ENCODE data around the gene SERPINB8.

The SERPINB8 gene

DNA sequence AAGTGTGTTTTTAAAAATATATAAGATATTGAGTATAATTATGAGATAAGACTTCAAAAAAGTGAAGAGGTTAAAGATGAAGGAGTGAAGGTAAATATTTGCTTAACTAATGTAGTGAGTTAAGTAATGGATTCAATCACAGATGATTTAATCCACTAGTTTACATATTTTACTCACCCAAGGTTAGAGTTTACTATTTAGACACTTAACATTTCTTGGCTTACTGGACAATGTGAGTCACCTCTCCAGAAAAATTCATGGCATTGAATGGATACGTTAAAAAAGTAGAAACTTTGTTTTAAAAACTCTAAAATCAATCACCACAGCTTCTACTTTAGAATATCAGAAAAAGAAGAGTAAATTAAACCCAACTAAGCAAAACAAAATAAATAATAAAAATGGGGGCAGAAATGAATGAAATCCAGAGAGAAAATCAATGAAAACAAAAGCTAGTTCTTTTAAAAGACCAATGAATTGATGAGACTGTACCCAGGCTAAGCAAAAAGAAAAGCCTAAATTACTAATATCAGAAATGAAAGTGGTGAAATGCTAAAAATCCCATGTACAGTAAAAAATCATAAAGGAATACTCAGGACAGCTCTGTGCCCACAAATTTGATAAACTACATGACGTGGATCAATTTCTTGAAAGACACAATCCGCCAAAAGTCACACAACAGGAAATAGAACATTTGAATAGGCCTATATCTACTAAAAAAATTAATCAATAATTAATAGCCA lies 22.7 kb upstream of the SERPINB8 start:
- no peak overlapping the region for H3K4me2 ChIP-seq
- H3K9ac ChIP-seq, result no peak overlapping the region
- no peak for TF ChIP-seq Cebpa-rat (IDR thresholded peaks at IDR 0.05)
- no peak overlapping the region for H3K4me3 ChIP-seq
- no peaks in the 10 kb centered on the region for H3K4me1 ChIP-seq
- no peaks in the 10 kb centered on the region for H4K20me1 ChIP-seq
- no peaks in the 10 kb centered on the region for H3K36me3 ChIP-seq
- H3K27me3 ChIP-seq, result no peaks in the 10 kb centered on the region
- H3K27ac ChIP-seq, result no peak overlapping the region
- H3K9me3 ChIP-seq, result peaks cover 11% of the 10 kb centered on the region

DNA sequence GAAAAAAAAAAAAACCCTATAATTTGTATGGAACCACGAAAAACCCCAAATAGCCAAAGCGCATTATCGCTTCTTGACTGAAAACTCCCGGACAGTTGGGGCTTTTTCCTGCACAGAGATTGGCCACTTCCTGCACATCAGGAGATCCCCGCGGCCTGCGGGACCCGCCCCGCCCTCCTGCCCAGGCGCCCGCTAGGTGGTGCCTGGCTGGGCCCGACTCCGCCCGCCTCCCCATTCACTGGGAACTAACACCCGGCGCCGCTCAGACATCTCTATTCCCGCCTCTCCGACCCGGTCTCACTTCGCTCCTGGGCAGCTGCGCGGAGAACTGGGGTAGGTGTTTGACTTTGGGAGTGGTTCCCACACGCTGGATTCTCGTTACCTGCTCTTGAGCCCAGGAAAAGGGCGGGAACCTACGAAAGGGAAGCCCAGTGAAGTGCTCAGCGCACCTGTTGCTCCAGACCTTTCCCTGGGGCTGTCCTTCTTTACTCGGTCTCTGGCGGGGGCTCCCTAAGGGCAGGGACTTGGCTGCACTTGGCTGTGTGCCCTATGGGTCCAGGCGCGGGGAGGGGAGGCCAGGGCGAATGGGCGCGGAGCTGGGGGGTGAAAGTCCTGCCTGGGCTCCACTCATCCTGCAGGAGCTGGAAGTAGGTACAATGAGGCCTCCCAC lies 20.7 kb upstream of the SERPINB8 start, which contains the start of gene HMSD:
HMSD (plus strand) TSS at position 234 of the 670 bp plus-strand sequence. CDS start 4,155 bp downstream, outside the sequence.
- Histone ChIP-seq H3K27me3 (no peaks in the 10 kb centered on the region), H3K27ac (no peak within 1 kb of the TSS), H3K4me1 (no peaks in the 10 kb centered on the region), H3K9me3 (peaks cover 11% of the 10 kb centered on the region), H3K4me3 (no peak within 1 kb of the TSS), H4K20me1 (no peaks in the 10 kb centered on the region), H3K4me2 (no peak within 1 kb of the TSS), H3K36me3 (no peaks in the 10 kb centered on the region), H3K9ac (no peak within 1 kb of the TSS)
- TF ChIP-seq Cebpa-rat (IDR thresholded peaks at IDR 0.05), result no peak

DNA sequence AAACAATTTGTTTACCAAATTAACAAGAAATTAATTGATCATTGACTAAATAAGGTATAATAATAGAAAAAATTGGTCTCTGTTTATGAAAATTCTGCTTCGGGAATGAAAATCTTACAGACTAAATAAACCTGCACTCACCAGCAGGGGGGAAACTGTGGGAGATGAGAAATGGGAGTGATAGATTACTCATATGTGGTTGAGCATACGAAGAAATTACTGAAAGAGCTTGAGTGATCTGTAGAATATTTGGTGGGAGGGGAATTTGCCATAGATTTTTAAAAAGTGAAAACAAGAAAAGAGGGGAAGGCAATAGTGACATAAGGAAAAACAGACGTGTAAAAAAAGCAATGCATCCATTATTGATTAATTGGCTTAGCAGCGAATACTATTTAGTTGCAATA lies 18.6 kb upstream of the SERPINB8 start:
- Histone ChIP-seq H3K27ac (no peak overlapping the region), H3K4me3 (no peak overlapping the region), H3K9me3 (peaks cover 7% of the 10 kb centered on the region; the same call in 1 of the 2 replicates), H3K27me3 (no peaks in the 10 kb centered on the region), H3K9ac (no peak overlapping the region), H4K20me1 (no peaks in the 10 kb centered on the region), H3K4me1 (no peaks in the 10 kb centered on the region), H3K36me3 (no peaks in the 10 kb centered on the region), H3K4me2 (no peak overlapping the region)
- TF ChIP-seq Cebpa-rat (IDR thresholded peaks at IDR 0.05), result no peak

DNA sequence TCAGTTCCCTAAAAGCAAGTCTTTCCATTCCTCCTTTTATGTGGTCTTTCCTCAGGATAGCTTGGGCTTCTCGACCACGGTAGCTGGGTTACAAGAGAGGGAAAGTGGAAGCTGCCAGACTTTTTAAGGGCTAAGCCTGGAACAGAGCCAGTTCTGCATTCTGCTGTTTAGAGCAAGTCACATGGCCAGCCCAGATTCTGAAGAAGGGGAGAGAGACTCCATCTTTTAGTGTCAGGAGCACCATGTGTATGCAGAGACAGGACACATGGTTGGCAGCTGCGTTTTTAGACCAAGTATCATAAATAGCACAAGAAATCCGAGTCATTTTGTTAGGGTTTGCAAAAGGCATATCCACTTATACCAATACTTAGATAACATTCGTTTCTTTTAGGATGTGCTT lies 16.1 kb upstream of the SERPINB8 start:
- Histone ChIP-seq H3K27ac (no peak overlapping the region), H3K4me3 (no peak overlapping the region), H3K36me3 (no peaks in the 10 kb centered on the region), H3K9me3 (peaks cover 7% of the 10 kb centered on the region; the same call in 1 of the 2 replicates), H3K9ac (no peak overlapping the region), H3K27me3 (no peaks in the 10 kb centered on the region), H4K20me1 (no peaks in the 10 kb centered on the region), H3K4me2 (no peak overlapping the region), H3K4me1 (no peaks in the 10 kb centered on the region)
- TF ChIP-seq Cebpa-rat (IDR thresholded peaks at IDR 0.05), result no peak

DNA sequence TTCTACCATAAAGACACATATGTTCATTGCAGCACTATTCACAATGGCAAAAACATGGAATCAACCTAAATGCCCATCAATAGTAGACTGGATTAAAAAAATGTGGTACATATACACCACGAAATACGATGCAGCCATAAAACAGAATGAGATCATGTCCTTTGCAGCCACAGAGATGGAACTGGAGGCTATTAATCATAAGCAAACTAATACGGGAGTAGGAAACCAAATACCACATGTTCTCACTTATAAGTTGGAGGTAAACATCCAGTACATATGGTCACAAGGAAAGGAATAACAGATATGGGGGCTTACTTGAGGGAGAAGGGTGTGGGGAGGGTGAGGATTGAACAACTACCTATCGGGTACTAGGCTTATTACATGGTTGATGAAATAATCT lies 13.1 kb upstream of the SERPINB8 start:
- no peak overlapping the region for H3K4me2 ChIP-seq
- no peaks in the 10 kb centered on the region for H4K20me1 ChIP-seq
- H3K4me1 ChIP-seq, result no peaks in the 10 kb centered on the region
- H3K27ac ChIP-seq, result no peak overlapping the region
- H3K9ac ChIP-seq, result no peak overlapping the region
- H3K27me3 ChIP-seq, result no peaks in the 10 kb centered on the region
- TF ChIP-seq Cebpa-rat (IDR thresholded peaks at IDR 0.05), result no peak
- H3K4me3 ChIP-seq, result no peak overlapping the region
- H3K9me3 ChIP-seq, result no peaks in the 10 kb centered on the region
- no peaks in the 10 kb centered on the region for H3K36me3 ChIP-seq

DNA sequence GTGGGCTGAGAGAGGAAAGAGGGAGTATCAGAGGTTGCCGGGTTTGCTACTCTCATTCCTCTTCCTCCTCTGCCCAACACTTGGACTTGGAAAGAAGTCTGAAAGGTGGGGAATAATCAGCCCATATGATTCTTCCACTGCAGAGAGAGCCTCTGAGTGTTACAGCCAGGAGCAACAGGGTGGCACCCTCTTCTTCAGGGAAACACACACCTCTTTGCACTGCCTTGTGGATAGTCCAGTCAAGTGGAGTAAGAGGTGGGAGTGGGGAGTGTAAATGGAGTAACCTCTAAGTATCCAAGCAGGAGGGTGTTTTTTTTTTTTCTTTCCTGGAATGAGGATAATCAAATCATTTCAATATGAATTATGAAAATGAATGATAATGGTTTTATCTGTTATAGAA lies 9.0 kb upstream of the SERPINB8 start:
- TF ChIP-seq Cebpa-rat (IDR thresholded peaks at IDR 0.05), result no peak
- Histone ChIP-seq H3K9me3 (no peaks in the 10 kb centered on the region), H3K27me3 (no peaks in the 10 kb centered on the region), H3K9ac (no peak overlapping the region), H3K4me2 (no peak overlapping the region), H3K4me3 (no peak overlapping the region), H3K27ac (no peak overlapping the region), H3K4me1 (no peaks in the 10 kb centered on the region), H4K20me1 (no peaks in the 10 kb centered on the region), H3K36me3 (no peaks in the 10 kb centered on the region)

DNA sequence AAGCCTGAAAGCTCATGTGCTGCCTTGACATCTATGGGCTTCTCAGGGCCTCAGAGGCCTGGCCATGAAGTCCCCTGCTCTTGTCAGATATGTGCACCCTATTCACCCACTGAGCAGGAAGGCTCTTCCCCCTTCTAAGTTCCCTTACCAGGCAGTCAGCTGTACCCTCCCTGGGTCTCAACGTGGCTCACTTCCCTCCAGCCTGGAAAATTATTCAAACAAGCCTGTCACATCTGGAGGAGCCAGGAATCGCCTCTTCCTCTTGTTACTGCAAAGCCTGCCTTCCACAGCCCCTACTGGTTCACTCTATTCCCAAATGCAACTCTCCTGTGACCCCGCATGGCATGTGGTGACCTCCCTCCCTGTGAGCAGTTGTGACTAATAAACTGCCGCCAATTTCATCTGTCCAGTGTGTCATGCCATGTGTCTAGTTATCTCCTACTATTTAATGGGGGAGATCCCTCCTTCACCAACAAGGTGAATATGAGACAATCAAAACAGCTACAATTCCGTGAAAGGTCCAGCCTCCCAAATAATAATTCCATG lies 8.4 kb upstream of the SERPINB8 start:
- H3K4me2 ChIP-seq, result no peak overlapping the region
- no peak for TF ChIP-seq Cebpa-rat (IDR thresholded peaks at IDR 0.05)
- no peaks in the 10 kb centered on the region for H3K4me1 ChIP-seq
- no peaks in the 10 kb centered on the region for H3K27me3 ChIP-seq
- H3K9ac ChIP-seq, result no peak overlapping the region
- no peak overlapping the region for H3K4me3 ChIP-seq
- H3K9me3 ChIP-seq, result no peaks in the 10 kb centered on the region
- H3K36me3 ChIP-seq, result no peaks in the 10 kb centered on the region
- H4K20me1 ChIP-seq, result no peaks in the 10 kb centered on the region
- no peak overlapping the region for H3K27ac ChIP-seq

DNA sequence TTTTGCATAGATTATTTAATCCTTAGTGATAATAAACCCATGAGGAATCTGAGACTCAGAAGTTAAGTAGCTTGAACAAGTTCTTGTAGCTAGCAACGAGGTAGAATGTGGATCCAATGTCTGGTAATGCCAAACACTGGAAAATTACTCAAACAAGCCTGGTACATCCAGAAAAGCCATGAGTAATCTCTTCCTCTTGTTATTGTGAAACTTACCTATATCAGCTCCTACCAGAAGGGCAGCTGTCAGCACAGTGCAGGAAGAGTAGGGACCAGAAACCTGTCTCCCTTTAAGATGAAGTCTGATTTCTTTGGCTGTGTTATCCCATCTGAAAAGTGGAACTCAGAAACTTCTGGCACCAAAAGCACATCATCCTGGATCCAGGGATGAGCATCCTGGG lies 7.7 kb upstream of the SERPINB8 start:
- H3K27me3 ChIP-seq, result no peaks in the 10 kb centered on the region
- H3K27ac ChIP-seq, result no peak overlapping the region
- no peaks in the 10 kb centered on the region for H3K36me3 ChIP-seq
- no peak overlapping the region for H3K4me2 ChIP-seq
- H3K4me3 ChIP-seq, result no peak overlapping the region
- H3K9ac ChIP-seq, result no peak overlapping the region
- H4K20me1 ChIP-seq, result no peaks in the 10 kb centered on the region
- TF ChIP-seq Cebpa-rat (IDR thresholded peaks at IDR 0.05), result no peak
- no peaks in the 10 kb centered on the region for H3K9me3 ChIP-seq
- H3K4me1 ChIP-seq, result no peaks in the 10 kb centered on the region

DNA sequence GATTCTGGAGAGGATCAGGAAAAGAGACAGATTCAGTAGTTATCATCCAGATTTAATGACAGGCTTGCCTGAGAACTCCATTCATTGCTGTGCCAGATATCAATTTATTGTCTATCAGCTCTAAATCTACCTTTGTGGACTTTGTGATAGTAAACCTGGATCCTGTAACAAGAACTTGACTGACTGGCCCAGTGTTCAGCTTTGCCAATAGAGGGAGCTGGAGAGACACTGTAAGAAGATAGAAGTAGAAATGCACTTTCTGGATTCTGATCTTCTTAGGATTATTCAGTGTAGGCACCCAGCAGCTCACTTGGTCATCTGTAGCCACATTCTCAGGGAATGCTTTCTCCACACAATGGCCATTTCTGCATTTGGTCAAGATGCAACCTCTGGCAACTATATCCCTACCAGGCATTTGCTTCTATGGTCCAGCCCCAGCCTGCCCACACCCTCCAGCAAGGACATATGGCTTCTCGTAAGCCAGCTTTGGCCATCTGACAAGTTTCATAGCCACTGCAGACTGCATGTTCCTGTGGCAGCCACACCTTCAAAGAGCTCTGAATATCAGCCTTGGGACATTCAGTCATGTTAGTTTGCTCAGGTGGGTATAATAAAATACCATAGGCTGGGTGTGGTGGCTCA lies 6.1 kb upstream of the SERPINB8 start:
- Histone ChIP-seq H3K27ac (no peak overlapping the region), H3K4me3 (no peak overlapping the region), H3K27me3 (no peaks in the 10 kb centered on the region), H3K9ac (no peak overlapping the region), H3K4me2 (no peak overlapping the region), H3K9me3 (no peaks in the 10 kb centered on the region), H3K4me1 (no peaks in the 10 kb centered on the region), H4K20me1 (no peaks in the 10 kb centered on the region), H3K36me3 (no peaks in the 10 kb centered on the region)
- no peak for TF ChIP-seq Cebpa-rat (IDR thresholded peaks at IDR 0.05)

DNA sequence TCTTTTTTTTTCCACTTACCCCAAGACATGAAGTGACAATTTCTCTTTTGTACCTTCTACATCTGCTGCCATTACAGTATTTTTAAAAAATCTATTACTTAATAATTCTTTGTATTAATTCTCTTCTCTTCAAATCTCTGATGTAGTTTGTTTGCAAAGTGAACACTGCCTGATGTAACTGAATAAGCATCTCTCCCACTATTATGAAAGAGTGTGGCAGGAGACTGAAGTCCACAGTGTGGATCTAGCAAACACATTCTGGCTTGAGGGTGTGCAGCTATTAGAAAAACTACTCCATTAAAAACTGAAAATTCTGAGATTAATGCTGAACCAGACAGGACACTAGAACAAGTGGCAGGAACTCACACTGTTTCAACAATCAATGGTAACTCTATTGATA lies 5.0 kb upstream of the SERPINB8 start:
- Histone ChIP-seq H4K20me1 (no peaks in the 10 kb centered on the region), H3K27me3 (no peaks in the 10 kb centered on the region), H3K36me3 (no peaks in the 10 kb centered on the region), H3K4me2 (no peak overlapping the region), H3K4me3 (no peak overlapping the region), H3K27ac (no peak overlapping the region), H3K9ac (no peak overlapping the region), H3K4me1 (peaks cover 7% of the 10 kb centered on the region), H3K9me3 (no peaks in the 10 kb centered on the region)
- TF ChIP-seq Cebpa-rat (IDR thresholded peaks at IDR 0.05), result no peak

All from BLaER1 (cell line).